Measurements from ENCODE around the gene BICC1.

DNA sequence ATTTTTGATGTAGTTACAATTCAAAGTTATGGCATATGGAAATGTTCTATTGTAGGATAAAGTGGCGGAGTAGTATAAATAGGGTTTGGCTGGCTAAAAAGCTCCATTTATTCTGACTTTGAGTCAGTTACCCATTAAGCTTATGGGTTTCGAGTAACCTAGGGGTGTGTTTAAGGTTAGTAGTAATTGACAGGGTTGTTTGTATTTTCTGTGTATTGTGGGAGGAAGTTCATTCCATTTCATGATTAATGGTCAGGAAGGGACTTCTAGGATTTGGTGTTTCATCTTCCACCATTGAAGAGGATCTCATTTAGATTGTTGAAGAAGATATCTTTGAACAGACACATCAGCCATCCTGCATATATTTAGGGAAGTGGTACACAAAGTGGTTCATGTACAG lies 75.0 kb downstream of the BICC1 start:
- TF ChIP-seq, protein P1, sequence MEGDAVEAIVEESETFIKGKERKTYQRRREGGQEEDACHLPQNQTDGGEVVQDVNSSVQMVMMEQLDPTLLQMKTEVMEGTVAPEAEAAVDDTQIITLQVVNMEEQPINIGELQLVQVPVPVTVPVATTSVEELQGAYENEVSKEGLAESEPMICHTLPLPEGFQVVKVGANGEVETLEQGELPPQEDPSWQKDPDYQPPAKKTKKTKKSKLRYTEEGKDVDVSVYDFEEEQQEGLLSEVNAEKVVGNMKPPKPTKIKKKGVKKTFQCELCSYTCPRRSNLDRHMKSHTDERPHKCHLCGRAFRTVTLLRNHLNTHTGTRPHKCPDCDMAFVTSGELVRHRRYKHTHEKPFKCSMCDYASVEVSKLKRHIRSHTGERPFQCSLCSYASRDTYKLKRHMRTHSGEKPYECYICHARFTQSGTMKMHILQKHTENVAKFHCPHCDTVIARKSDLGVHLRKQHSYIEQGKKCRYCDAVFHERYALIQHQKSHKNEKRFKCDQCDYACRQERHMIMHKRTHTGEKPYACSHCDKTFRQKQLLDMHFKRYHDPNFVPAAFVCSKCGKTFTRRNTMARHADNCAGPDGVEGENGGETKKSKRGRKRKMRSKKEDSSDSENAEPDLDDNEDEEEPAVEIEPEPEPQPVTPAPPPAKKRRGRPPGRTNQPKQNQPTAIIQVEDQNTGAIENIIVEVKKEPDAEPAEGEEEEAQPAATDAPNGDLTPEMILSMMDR (IDR thresholded peaks at IDR 0.05) = no peak
- TF ChIP-seq POLR2AphosphoS5 (IDR thresholded peaks at IDR 0.05) (no peak), EP300 (IDR thresholded peaks at IDR 0.05) (no peak), POLR2A (IDR thresholded peaks at IDR 0.05) (no peak)
